Activated effector memory CD4-positive, alpha-beta T cell treated with Interleukin-2 at 50 U/mL for 16 hours (primary cell): Measurements from ENCODE around the gene BSPRY.

Source experiments
- DNase-seq: peaks from one replicate; pipeline ENCODE4 v3.0.0-alpha.2; 2020

BSPRY gene

GRCh38 chr9:113349445-113350094 is at the start of gene BSPRY:
Gene BSPRY, plus strand, starts transcription at chr9:113349541. Its CDS starts 39 bp downstream, at chr9:113349580.
- peak; percentile 6 for DNase-seq

- DNase-seq, result no peak
Observed at GRCh38 chr9:113299800-113300292, 49.5 kb upstream of the BSPRY start.

- DNase-seq, result no peak
Observed at GRCh38 chr9:113301548-113301947, 47.8 kb upstream of the BSPRY start.

- DNase-seq, result no peak
Observed at GRCh38 chr9:113302792-113303418, 46.4 kb upstream of the BSPRY start, which contains the start of gene RNF183. Gene RNF183, minus strand, starts transcription at chr9:113303376. Its CDS starts 5,192 bp downstream, at chr9:113298184.

GRCh38 chr9:113306566-113306965 is 42.8 kb upstream of the BSPRY start:
- DNase-seq, result no peak

GRCh38 chr9:113307396-113307975 is 41.9 kb upstream of the BSPRY start:
- no peak for DNase-seq

- no peak for DNase-seq
Observed at GRCh38 chr9:113309204-113309813, 40.0 kb upstream of the BSPRY start.

GRCh38 chr9:113310538-113310937 is 38.8 kb upstream of the BSPRY start:
- DNase-seq, result no peak

GRCh38 chr9:113311961-113312360 is 37.4 kb upstream of the BSPRY start:
- DNase-seq, result no peak

GRCh38 chr9:113313261-113313660 is 36.1 kb upstream of the BSPRY start:
- no peak for DNase-seq

- no peak for DNase-seq
Observed at GRCh38 chr9:113315231-113315630, 34.1 kb upstream of the BSPRY start.

- DNase-seq, result no peak
Observed at GRCh38 chr9:113316030-113316429, 33.3 kb upstream of the BSPRY start.

GRCh38 chr9:113317777-113318176 is 31.6 kb upstream of the BSPRY start:
- DNase-seq, result no peak

GRCh38 chr9:113319054-113319453 is 30.3 kb upstream of the BSPRY start:
- DNase-seq, result no peak

GRCh38 chr9:113320051-113320450 is 29.3 kb upstream of the BSPRY start:
- no peak for DNase-seq

- no peak for DNase-seq
Observed at GRCh38 chr9:113322671-113323070, 26.7 kb upstream of the BSPRY start.

- no peak for DNase-seq
Observed at GRCh38 chr9:113326230-113326629, 23.1 kb upstream of the BSPRY start.

- no peak for DNase-seq
Observed at GRCh38 chr9:113328045-113328782, 21.1 kb upstream of the BSPRY start.

- DNase-seq, result no peak
Observed at GRCh38 chr9:113331780-113332179, 17.6 kb upstream of the BSPRY start.

GRCh38 chr9:113337714-113338113 is 11.6 kb upstream of the BSPRY start:
- DNase-seq, result no peak

GRCh38 chr9:113340011-113340699 is 9.2 kb upstream of the BSPRY start, which contains the start of gene WDR31:
Gene WDR31, minus strand, starts transcription at chr9:113340275. Its CDS starts 8,253 bp downstream, at chr9:113332022.
- peak; percentile 77 for DNase-seq
